ENCODE data around the gene NAIF1.
"Not testable (repeated sequence)": the region's sequence is repeated elsewhere in the genome, so short reads cannot be mapped to it uniquely, and the experiment has no call there.

The NAIF1 gene

GRCh38 chr9:128056887-128057723 is 10.0 kb downstream of the NAIF1 start:
- no peak for DNase-seq

- no peak for DNase-seq
Measured at GRCh38 chr9:128056086-128056485, 11.0 kb downstream of the NAIF1 start.

- DNase-seq: no peak
Measured at GRCh38 chr9:128055344-128056040, 11.6 kb downstream of the NAIF1 start.

GRCh38 chr9:128054087-128054486 is 13.0 kb downstream of the NAIF1 start:
- no peak for DNase-seq

- DNase-seq: no peak
Measured at GRCh38 chr9:128053560-128053959, 13.6 kb downstream of the NAIF1 start.

- DNase-seq: no peak
Measured at GRCh38 chr9:128051932-128052709, 15.0 kb downstream of the NAIF1 start.

- DNase-seq: no peak
Measured at GRCh38 chr9:128049843-128050242, 17.3 kb downstream of the NAIF1 start.

GRCh38 chr9:128048663-128049062 is 18.5 kb downstream of the NAIF1 start:
- DNase-seq: no peak

- no peak for DNase-seq
Measured at GRCh38 chr9:128047231-128047630, 19.9 kb downstream of the NAIF1 start.

GRCh38 chr9:128045831-128046230 is 21.3 kb downstream of the NAIF1 start:
- DNase-seq: no peak

GRCh38 chr9:128045409-128045808 is 21.7 kb downstream of the NAIF1 start:
- not testable (repeated sequence) for DNase-seq

GRCh38 chr9:128043467-128043868 is 23.7 kb downstream of the NAIF1 start:
- DNase-seq: no peak

GRCh38 chr9:128042043-128042442 is 25.1 kb downstream of the NAIF1 start:
- DNase-seq: no peak

- not testable (repeated sequence) for DNase-seq
Measured at GRCh38 chr9:128040783-128041182, 26.3 kb downstream of the NAIF1 start.

- not testable (repeated sequence) for DNase-seq
Measured at GRCh38 chr9:128036522-128036921, 30.6 kb downstream of the NAIF1 start.

- peak; percentile 72 for DNase-seq
Measured at GRCh38 chr9:128034821-128035652, 32.1 kb downstream of the NAIF1 start.

GRCh38 chr9:128033609-128034008 is 33.5 kb downstream of the NAIF1 start:
- DNase-seq: no peak

GRCh38 chr9:128027705-128028104 is 39.4 kb downstream of the NAIF1 start:
- no peak for DNase-seq

GRCh38 chr9:128026773-128027541 is 40.2 kb downstream of the NAIF1 start:
- DNase-seq: peak; percentile 64

- DNase-seq: peak; percentile 70
Measured at GRCh38 chr9:128026255-128026772, 40.8 kb downstream of the NAIF1 start.

- no peak for DNase-seq
Measured at GRCh38 chr9:128025736-128026135, 41.4 kb downstream of the NAIF1 start.

All from stimulated activated CD8-positive, alpha-beta memory T cell treated with anti-CD3 and anti-CD28 coated beads, Interleukin-4, amount 100 ng/mL, for 48 hours (primary cell).